Bronchial epithelial cell (primary cell): ENCODE results near the gene PTPRT. TPM values are rescaled to one million over a fixed set of nuclear protein-coding genes. Genes with fewer than 3 reads are reported as not detected.

ENCODE experiments used
- DNase-seq: peaks from one replicate; pipeline ENCODE4 v3.0.0-alpha.2; 2010; ENCODE audit warnings: low read depth
- FAIRE-seq: peaks from 2 replicates; lab custom pipeline; 2011; peaks lifted over from hg19 to GRCh38; lab: Jason Lieb, UNC
- H3K27me3 ChIP-seq: 2 replicates; pipeline ENCODE4 v1.5.1; 2011; ENCODE audit warnings: low read length; ENCODE audit not compliant: control insufficient read depth, insufficient read depth
- H3K36me3 ChIP-seq: 2 replicates; pipeline ENCODE4 v1.5.1; 2011; ENCODE audit warnings: low read length; ENCODE audit not compliant: control insufficient read depth, insufficient read depth
- H3K4me3 ChIP-seq: 2 replicates; pipeline ENCODE4 v1.5.1; 2011; ENCODE audit warnings: mild to moderate bottlenecking, low read depth, low read length, control low read depth
- total RNA-seq: library from RNA; depleted of rRNA; stranded (reverse); fragments of >200 nt; gene quantifications from 2 replicates; pipeline ENCODE4 v1.2.1, GENCODE V29; 2014
- TF ChIP-seq, protein P1 (sequence below): IDR thresholded peaks from 2 replicates; pipeline ENCODE4 v1.5.1; 2011; ENCODE audit warnings: mild to moderate bottlenecking, moderate library complexity, low read length, control low read depth, inconsistent platforms; ENCODE audit not compliant: insufficient read depth, severe bottlenecking

Gene PTPRT
- total RNA-seq, 1 donor from 2014 or later, result not detected

DNA sequence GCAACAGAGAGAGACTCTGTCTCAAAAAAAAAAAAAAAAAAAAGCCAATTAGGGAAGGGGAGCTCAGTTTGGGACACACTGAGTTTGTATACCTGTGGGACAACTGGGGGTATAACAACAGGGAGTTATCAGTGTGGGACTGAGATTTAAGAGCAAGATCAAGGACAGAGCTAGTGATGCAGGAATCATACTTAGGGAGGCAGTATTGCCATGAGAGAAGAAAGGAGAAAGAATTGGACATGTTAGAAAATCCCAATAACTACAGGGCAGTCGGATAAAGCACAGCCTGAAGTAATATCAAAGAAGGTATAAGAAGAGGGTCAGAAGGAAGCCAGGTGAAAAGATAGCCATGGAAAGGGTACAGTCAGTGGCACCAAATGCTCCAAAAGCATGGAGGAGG is 121.2 kb downstream of the PTPRT start:
- TF ChIP-seq, protein P1, sequence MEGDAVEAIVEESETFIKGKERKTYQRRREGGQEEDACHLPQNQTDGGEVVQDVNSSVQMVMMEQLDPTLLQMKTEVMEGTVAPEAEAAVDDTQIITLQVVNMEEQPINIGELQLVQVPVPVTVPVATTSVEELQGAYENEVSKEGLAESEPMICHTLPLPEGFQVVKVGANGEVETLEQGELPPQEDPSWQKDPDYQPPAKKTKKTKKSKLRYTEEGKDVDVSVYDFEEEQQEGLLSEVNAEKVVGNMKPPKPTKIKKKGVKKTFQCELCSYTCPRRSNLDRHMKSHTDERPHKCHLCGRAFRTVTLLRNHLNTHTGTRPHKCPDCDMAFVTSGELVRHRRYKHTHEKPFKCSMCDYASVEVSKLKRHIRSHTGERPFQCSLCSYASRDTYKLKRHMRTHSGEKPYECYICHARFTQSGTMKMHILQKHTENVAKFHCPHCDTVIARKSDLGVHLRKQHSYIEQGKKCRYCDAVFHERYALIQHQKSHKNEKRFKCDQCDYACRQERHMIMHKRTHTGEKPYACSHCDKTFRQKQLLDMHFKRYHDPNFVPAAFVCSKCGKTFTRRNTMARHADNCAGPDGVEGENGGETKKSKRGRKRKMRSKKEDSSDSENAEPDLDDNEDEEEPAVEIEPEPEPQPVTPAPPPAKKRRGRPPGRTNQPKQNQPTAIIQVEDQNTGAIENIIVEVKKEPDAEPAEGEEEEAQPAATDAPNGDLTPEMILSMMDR, result no peak
- H3K36me3 ChIP-seq, result no peaks in the 10 kb centered on the region
- FAIRE-seq (no peak), DNase-seq (no peak)
- no peaks in the 10 kb centered on the region for H3K27me3 ChIP-seq
- H3K4me3 ChIP-seq, result no peak overlapping the region

DNA sequence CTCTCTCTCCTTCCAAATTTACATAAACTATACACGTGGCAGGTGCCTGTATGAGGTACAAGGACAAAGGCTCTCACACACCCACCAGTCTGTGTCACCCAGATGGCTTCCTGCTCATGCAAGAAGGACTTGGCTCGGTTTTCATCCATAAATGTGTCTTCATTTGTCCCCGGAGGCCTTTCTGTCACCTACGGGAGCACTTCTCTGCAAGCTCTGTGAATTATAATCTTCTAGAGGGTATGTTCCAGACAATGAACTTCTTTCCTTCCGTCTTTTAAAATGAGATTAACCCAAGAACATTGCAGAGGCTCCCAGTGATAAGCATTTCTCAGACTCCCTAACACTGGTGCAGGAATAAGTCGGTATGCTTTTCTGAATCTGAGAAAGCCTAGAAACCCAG is 123.6 kb downstream of the PTPRT start:
- no peak overlapping the region for H3K4me3 ChIP-seq
- TF ChIP-seq, protein P1, result no peak
- DNase-seq (no peak), FAIRE-seq (no peak)
- H3K36me3 ChIP-seq, result no peaks in the 10 kb centered on the region
- H3K27me3 ChIP-seq, result no peaks in the 10 kb centered on the region

DNA sequence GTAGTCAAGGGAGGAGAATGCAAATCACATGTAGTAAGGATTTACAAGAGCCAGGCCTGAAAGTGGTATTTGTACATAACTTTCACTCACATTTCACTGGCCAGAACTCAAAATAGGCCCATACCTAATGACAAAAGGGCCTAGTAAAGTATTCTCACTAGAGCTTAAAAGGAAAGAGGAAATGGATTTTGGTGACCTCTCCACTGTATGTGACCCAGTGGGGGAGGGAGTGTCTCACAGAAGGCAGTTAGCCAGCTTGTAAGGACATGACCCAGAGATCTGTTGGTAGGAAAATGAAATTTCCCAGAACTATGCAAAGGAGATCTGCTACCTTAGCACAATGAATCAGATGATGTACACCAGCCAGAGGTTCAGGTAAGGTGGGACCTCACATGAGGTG is 124.4 kb downstream of the PTPRT start:
- Histone ChIP-seq H3K36me3 (no peaks in the 10 kb centered on the region), H3K4me3 (no peak overlapping the region), H3K27me3 (no peaks in the 10 kb centered on the region)
- DNase-seq, result no peak
- TF ChIP-seq, protein P1, result no peak
- FAIRE-seq, result no peak

DNA sequence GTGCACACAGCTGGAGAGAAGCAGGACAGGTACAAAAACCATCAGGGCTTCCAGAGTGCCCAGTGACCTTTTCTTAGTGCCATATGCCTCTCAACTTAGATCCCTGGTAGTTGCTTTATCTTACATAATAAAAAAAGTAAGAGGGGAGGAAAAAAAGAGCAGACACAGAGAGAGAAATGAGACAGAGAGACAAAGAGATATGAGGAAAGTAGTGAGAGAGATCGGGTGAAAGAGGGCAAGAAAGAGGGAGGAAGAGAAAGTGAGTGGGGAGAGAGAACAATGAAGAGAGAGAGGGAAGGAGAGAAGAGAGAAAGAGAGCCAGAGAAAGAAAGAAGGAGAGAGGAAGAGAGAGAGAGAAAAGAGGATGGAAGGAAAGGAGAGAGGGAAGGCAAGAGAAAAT is 131.6 kb downstream of the PTPRT start:
- no peak overlapping the region for H3K4me3 ChIP-seq
- FAIRE-seq, result no peak
- no peaks in the 10 kb centered on the region for H3K36me3 ChIP-seq
- TF ChIP-seq, protein P1, result no peak
- no peak for DNase-seq
- H3K27me3 ChIP-seq, result no peaks in the 10 kb centered on the region

DNA sequence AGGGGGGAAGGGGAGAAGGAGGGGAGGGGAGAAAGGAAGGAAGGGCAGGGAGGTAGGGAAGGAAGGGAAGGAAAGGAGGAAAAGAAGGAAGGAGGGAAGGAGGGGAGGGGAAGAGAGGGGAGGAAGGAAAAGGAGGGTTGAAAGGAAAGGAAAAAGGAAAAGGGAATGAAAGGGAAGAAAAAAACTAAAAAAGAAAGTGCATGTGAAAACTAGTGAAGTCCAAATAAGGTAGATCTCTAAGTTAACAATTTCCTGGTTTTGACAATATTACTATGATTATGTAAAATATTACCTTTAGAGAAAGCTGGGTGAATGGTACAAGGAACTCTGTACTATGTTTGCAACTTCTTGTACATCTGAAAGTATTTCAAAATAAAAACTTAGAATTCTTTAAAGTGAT is 132.4 kb downstream of the PTPRT start:
- FAIRE-seq (no peak), DNase-seq (no peak)
- TF ChIP-seq, protein P1, result no peak
- Histone ChIP-seq H3K36me3 (no peaks in the 10 kb centered on the region), H3K27me3 (no peaks in the 10 kb centered on the region), H3K4me3 (no peak overlapping the region)

DNA sequence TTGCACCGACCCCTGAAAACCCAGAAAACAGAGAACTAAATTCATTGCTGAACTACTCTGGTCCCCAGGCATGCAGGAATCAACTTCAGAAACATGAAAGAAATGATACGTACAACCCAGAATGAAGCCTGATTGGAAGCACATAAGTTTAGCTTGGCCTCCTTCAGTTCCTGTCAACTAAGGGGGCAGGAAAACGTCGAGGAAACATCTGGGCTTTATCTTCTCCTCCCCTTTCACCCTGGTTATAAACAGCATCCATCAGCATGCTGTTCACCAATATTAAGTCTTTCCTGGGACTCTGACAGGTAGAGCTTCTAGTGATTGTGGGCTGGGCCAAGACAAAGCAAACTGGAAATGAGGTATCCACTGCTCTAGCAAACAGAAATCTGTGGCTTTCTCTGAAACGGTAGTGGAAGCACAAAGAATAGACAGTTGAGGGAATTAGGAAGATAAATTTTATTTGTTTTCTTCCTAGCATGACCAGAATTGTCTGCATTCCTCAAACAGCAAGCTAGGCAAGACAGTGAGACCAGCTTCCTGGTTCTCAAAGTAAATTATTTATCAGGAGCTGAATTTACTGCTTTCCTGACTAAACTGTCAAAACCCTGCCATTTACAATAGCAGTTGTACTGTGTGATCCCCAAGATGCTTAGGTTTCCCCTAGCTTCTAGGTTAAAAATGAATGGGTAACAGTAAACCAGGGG is 134.4 kb downstream of the PTPRT start:
- Histone ChIP-seq H3K27me3 (no peaks in the 10 kb centered on the region), H3K36me3 (no peaks in the 10 kb centered on the region), H3K4me3 (no peak overlapping the region)
- TF ChIP-seq, protein P1, result no peak
- no peak for DNase-seq
- no peak for FAIRE-seq
